Astrocyte of the spinal cord (primary cell): ENCODE results near the gene FAM110A.

ENCODE experiments used
- DNase-seq: peaks from one replicate; pipeline ENCODE4 v3.0.0; 2011; ENCODE audit warnings: low read depth, low spot score
- H3K4me3 ChIP-seq: 2 replicates; pipeline ENCODE4 v1.5.1; 2011; ENCODE audit warnings: low read depth, mild to moderate bottlenecking, low read length, moderate library complexity
- in situ Hi-C: cut with HindIII; loops from 2 replicates; pipeline ENCODE4 v1.10.0; 2017; ENCODE audit warnings: low sequenced_read_pairs
- TF ChIP-seq, protein P1 (sequence below): IDR thresholded peaks from 2 replicates; pipeline ENCODE4 v1.5.1; 2012; ENCODE audit warnings: low read depth, mild to moderate bottlenecking, low read length, inconsistent platforms

FAM110A gene

GRCh38 chr20:818001-818664 lies 15.4 kb upstream of the FAM110A start:
- in situ Hi-C loops, result no loop called here
- no peak for DNase-seq
- H3K4me3 ChIP-seq, result no peak overlapping the region
- TF ChIP-seq, protein P1, sequence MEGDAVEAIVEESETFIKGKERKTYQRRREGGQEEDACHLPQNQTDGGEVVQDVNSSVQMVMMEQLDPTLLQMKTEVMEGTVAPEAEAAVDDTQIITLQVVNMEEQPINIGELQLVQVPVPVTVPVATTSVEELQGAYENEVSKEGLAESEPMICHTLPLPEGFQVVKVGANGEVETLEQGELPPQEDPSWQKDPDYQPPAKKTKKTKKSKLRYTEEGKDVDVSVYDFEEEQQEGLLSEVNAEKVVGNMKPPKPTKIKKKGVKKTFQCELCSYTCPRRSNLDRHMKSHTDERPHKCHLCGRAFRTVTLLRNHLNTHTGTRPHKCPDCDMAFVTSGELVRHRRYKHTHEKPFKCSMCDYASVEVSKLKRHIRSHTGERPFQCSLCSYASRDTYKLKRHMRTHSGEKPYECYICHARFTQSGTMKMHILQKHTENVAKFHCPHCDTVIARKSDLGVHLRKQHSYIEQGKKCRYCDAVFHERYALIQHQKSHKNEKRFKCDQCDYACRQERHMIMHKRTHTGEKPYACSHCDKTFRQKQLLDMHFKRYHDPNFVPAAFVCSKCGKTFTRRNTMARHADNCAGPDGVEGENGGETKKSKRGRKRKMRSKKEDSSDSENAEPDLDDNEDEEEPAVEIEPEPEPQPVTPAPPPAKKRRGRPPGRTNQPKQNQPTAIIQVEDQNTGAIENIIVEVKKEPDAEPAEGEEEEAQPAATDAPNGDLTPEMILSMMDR, result no peak

DNA sequence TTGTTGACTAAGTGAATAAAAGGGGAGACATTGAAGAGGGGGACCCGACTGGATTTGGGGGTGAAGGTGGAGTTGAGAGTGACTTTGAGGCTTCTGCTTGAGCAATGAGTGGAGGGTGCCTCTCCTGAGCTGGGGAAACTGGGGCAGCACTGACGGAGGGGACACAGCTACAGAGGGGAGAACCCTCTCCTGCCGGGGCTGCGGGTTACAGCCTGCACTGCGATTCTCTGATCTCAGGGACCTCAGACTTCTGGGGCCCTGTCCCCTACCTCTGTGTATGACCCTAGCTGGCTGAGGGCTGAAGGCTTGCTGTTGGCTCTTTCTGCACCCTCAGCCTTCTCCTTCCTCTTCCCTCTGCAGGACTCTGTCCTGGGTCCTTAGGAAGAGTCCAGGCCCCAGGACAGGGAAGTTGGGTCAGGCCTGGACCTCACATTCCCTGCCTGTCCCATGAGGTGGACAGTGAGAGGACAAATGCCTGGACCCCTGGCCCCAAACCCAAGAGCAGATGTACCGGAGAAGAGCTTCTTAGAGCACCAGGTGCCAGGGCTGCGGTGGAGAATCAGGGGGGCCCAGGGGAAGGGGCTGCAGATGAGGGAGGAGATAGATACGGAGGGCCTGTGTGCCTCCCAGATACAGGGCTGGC lies 13.7 kb upstream of the FAM110A start:
- in situ Hi-C loops, result no loop called here
- DNase-seq, result no peak
- no peak overlapping the region for H3K4me3 ChIP-seq
- TF ChIP-seq, protein P1, result no peak

GRCh38 chr20:820323-820953 lies 13.1 kb upstream of the FAM110A start:
- in situ Hi-C loops, result no loop called here
- no peak overlapping the region for H3K4me3 ChIP-seq
- TF ChIP-seq, protein P1, result no peak
- DNase-seq, result no peak

GRCh38 chr20:821046-821730 lies 12.3 kb upstream of the FAM110A start:
- TF ChIP-seq, protein P1, result no peak
- in situ Hi-C loops, result no loop called here
- H3K4me3 ChIP-seq, result no peak overlapping the region
- no peak for DNase-seq

DNA sequence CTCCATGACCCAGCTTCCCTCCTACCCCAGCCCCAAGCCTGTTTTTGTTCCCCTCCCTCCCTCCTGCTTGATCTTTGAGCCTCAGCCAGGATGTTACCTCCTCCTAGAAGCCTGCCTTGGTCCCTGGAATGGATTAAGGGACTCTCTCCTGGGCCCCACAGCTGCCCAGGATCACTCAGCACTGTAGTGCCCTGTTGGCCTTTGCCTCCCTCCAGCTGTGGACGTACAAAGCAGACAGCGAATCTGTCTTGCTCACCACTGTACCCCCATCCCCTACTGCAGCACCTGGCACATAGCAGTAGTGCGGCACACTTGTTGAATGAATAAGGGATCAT lies 11.8 kb upstream of the FAM110A start:
- TF ChIP-seq, protein P1, result no peak
- H3K4me3 ChIP-seq, result no peak overlapping the region
- in situ Hi-C loops, result no loop called here
- no peak for DNase-seq

DNA sequence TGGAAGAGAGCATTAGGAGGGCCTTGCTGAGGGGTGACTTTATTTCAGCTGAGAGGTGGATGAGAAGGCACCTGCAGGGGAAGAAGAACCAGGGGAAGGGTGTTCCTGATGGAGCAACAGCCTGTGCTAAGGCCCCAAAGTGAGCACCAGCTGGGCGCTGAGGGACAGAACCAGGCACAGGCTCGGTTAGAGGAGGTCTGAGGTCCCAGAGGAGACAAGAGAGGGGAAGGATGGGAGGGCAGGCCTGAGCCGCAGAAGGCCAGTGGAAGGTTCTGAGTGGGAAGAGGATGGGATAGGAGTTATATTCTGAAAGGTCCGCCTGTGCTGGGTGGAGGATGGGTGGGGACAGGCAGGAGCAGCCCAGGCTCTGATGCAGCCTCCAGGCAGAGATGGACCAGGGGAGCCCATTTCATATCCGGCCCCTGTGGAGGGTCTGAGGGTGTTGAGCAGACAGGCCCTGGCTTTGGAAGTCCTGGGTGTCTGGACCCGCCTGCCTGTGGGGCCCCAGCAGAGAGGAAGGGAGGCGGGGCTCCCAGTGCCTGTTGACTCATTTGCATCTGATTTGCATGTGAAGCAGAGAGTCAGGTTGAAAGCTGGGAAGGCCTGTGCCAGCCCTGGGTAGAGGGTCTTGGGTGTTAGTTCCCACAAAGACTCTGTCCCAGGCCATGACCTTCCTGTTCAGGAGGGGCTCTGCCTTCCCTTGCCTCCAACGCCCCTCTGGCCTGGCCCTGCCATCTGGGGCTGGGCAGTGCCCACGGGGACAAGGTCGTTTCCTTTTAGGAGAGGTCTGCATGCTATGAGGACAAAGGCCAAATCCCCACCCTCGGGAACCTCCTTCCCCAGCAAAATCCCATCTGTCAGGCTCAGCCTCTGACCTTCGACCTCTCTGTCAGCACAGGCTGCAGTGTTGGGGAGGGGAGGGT lies 10.6 kb upstream of the FAM110A start:
- no peak overlapping the region for H3K4me3 ChIP-seq
- in situ Hi-C loops, result no loop called here
- TF ChIP-seq, protein P1, result no peak
- no peak for DNase-seq
